Spinal cord (tissue), 10 donors: ENCODE measurements around the gene MECR. TPM values are rescaled to one million over a fixed set of nuclear protein-coding genes. Genes with fewer than 3 reads are reported as not detected.

Experiments
- DNase-seq, 6 donors: peaks; one replicate each; pipeline versions ENCODE4 v3.0.0 to v3.0.0-alpha.2; 2013 to 2015; ENCODE audit warnings: low spot score in 6 of 6, low read depth in 4 of 6
- H3K27ac ChIP-seq: one replicate; pipeline ENCODE4 v1.5.1; 2013; ENCODE audit warnings: low read depth, low read length, control low read depth
- H3K27me3 ChIP-seq: one replicate; pipeline ENCODE4 v1.6.1; 2013; ENCODE audit warnings: low read length; ENCODE audit not compliant: control insufficient read depth, insufficient read depth
- H3K36me3 ChIP-seq: one replicate; pipeline ENCODE4 v1.6.1; 2013; ENCODE audit warnings: low read length; ENCODE audit not compliant: control insufficient read depth, insufficient read depth
- H3K4me1 ChIP-seq: one replicate; pipeline ENCODE4 v1.6.1; 2013; ENCODE audit warnings: low read length; ENCODE audit not compliant: control insufficient read depth, insufficient read depth
- H3K4me3 ChIP-seq: one replicate; pipeline ENCODE4 v1.5.1; 2013; ENCODE audit warnings: low read depth, low read length, control low read depth
- H3K9me3 ChIP-seq: one replicate; pipeline ENCODE4 v1.6.1; 2013; ENCODE audit warnings: low read length; ENCODE audit not compliant: control insufficient read depth, insufficient read depth
- WGBS: methylation state at CpG from one replicate; pipeline ENCODE4 v1.1.5; 2013; ENCODE audit warnings: missing lambda C conversion rate; ENCODE audit not compliant: insufficient coverage; 5-methylcytosine and 5-hydroxymethylcytosine counted together
- polyA plus RNA-seq, 2 donors: library from polyadenylated mRNA; unstranded; fragments of 120-200 nt; gene quantifications; one replicate each; pipeline ENCODE4 v1.2.1, GENCODE V29; 2013; ENCODE audit not compliant: insufficient read length in 2 of 2
- small RNA-seq: library from RNA; depleted of rRNA; stranded (forward); fragments of <200 nt; gene quantifications from one replicate; pipeline ENCODE3, GENCODE V24; 2014; ENCODE audit warnings: low replicate concordance
- total RNA-seq, 2 donors: library from RNA; depleted of rRNA in 1 of 2; stranded (reverse); fragments of 120-200 nt in 1 of 2; fragments of >200 nt in 1 of 2; gene quantifications; one replicate each; pipeline versions ENCODE4 v1.2.3 to v1.2.4, GENCODE V29; 2013 to 2014
- donor health status: healthy.

Gene MECR
- total and polyA plus RNA-seq, 4 donors, result 22.5 to 43.0 (median 32.3) TPM

GRCh38 chr1:29148656-29149491, 81.9 kb downstream of the MECR start:
- Histone ChIP-seq H3K4me3 (no peak overlapping the region), H3K36me3 (peaks cover 67% of the 10 kb centered on the region), H3K27ac (no peak overlapping the region), H3K4me1 (no peaks in the 10 kb centered on the region), H3K27me3 (no peaks in the 10 kb centered on the region), H3K9me3 (no peaks in the 10 kb centered on the region)
- no peak for DNase-seq
- WGBS, result 94% methylated on average over 25 of the region's 35 CpGs

DNA sequence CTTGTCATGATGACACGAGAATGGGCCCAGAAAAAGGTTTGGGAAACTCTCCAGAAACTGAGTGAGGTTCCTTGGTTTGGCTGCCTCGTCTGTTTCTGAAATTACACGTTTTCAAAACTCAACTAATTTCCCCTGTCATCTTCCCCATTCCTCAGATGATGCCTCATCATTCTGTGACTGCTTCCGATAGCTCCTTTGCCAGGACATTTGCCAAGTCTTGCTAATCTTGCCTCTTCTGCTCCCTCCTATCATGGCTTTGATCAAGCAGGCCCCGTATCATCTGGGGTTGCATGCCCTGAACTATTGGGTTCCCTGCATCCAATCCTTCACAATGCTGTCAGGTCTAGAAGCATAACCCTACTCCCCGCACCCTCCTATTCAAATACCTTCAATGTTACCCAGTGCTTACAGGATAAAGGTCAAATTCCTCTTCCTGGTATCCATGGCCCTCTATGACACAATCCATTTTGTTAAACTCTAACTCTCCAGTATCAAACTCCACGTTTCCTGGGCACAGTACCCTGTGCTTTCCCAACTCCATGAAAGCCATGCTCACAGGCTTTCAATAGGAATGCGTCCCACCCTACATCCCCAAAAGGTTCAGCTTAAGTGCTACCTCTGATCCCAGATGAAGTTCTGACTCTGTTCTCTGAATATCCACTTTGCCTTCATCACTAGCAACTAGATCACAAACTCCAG, 84.8 kb downstream of the MECR start:
- Histone ChIP-seq H3K27ac (no peak overlapping the region), H3K4me3 (no peak overlapping the region), H3K4me1 (no peaks in the 10 kb centered on the region), H3K36me3 (peaks cover 49% of the 10 kb centered on the region), H3K27me3 (no peaks in the 10 kb centered on the region), H3K9me3 (no peaks in the 10 kb centered on the region)
- no peak for DNase-seq
- 92% methylated on average over 8 of the region's 8 CpGs for WGBS

- DNase-seq, result no peak
- H3K27ac ChIP-seq, result no peak overlapping the region
- H3K4me1 ChIP-seq, result no peaks in the 10 kb centered on the region
- H3K36me3 ChIP-seq, result peaks cover 33% of the 10 kb centered on the region
- no CpG with 5 or more reads among the region's 2 CpGs for WGBS
- no peak overlapping the region for H3K4me3 ChIP-seq
- no peaks in the 10 kb centered on the region for H3K9me3 ChIP-seq
- no peaks in the 10 kb centered on the region for H3K27me3 ChIP-seq
Observed at GRCh38 chr1:29144178-29144577, 86.6 kb downstream of the MECR start.

DNA sequence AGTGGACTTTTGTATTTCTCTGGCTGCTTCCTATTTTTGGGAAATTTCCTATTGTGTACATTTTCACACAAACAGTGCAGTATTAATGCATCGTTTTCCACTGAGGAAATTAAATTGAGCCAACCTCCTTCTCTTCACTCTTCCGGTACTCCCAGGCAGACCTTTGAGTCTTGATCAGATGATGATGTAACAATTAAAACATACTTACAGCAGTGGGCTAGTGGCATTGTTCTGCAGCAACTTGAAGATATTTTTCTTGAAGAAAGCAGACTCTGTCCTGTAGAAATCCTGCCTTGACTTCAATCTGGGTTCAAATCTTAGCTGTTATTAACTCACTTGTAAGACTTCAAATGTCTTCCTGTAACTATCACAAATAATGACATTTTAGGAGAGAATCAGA, 88.0 kb downstream of the MECR start:
- H3K27ac ChIP-seq, result no peak overlapping the region
- no CpG with 5 or more reads among the region's 2 CpGs for WGBS
- no peak for DNase-seq
- H3K4me1 ChIP-seq, result no peaks in the 10 kb centered on the region
- no peaks in the 10 kb centered on the region for H3K27me3 ChIP-seq
- no peaks in the 10 kb centered on the region for H3K9me3 ChIP-seq
- peaks cover 19% of the 10 kb centered on the region for H3K36me3 ChIP-seq
- H3K4me3 ChIP-seq, result no peak overlapping the region

Small RNA genes lying within 50 kb of the gene (small RNA-seq; reads per million reads assigned to genes)
- not detected for gene RF02271

Other genes starting within 250 kb of the MECR start
- gene TMEM200B, start 107.0 kb downstream of the MECR start, total RNA-seq, result 10 to 100 TPM in 1 of 2 donors, 1 to 10 TPM in 1; 5.4 to 19.3 TPM
- 1 to 10 TPM; 3.9 to 8.4 TPM for gene TMEM200B, start 107.0 kb downstream of the MECR start, polyA plus RNA-seq
- 10 to 100 TPM; 36.6 to 54.0 TPM for gene SRSF4, start 49.0 kb downstream of the MECR start, total RNA-seq
- gene SRSF4, start 49.0 kb downstream of the MECR start, polyA plus RNA-seq, result 100 to 1,000 TPM; 103 to 117 TPM
- gene PTPRU, start 5.6 kb upstream of the MECR start, total RNA-seq, result 10 to 100 TPM; 43.6 to 62.1 TPM
- 10 to 100 TPM; 36.2 to 52.0 TPM for gene PTPRU, start 5.6 kb upstream of the MECR start, polyA plus RNA-seq